GM12873 (cell line): ENCODE data around the gene PUS1.

ENCODE experiments used
- CTCF ChIP-seq: IDR thresholded peaks from 2 replicates; pipeline ENCODE4 v1.5.1; 2012; ENCODE audit warnings: low read depth, mild to moderate bottlenecking, moderate library complexity, low read length, control low read depth; ENCODE audit not compliant: insufficient read depth; ENCODE audit errors: missing control alignments

The PUS1 gene

DNA sequence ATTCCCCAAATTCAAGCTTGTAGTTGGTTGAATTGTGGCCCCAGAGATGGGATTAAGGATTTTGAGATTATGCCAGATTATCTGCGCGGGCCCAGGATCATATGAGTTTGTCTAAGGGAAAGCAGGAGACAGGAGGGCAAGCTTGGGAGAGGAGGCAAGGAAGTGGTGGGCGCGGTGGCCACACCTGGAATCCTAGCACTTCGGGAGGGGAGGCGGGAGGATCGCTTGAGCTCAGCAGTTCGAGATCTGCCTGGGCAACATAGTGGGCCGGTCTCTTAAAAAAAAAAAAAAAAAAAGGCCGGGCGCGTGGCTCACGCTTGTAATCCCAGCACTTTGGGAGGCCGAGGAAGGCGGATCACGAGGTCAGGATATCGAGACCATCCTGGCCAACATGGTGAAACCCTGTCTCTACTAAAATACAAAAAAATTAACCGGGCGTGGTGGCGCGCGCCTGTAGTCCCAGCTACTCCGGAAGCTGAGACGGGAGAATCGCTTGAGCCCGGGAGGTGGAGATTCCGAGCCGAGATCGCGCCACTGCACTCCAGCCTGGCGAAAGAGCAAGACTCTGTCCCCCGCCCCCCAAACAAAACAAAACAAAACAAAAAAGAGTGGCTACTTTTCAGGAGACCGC lies 881 bp upstream of the PUS1 start:
- TF ChIP-seq CTCF, result no peak

DNA sequence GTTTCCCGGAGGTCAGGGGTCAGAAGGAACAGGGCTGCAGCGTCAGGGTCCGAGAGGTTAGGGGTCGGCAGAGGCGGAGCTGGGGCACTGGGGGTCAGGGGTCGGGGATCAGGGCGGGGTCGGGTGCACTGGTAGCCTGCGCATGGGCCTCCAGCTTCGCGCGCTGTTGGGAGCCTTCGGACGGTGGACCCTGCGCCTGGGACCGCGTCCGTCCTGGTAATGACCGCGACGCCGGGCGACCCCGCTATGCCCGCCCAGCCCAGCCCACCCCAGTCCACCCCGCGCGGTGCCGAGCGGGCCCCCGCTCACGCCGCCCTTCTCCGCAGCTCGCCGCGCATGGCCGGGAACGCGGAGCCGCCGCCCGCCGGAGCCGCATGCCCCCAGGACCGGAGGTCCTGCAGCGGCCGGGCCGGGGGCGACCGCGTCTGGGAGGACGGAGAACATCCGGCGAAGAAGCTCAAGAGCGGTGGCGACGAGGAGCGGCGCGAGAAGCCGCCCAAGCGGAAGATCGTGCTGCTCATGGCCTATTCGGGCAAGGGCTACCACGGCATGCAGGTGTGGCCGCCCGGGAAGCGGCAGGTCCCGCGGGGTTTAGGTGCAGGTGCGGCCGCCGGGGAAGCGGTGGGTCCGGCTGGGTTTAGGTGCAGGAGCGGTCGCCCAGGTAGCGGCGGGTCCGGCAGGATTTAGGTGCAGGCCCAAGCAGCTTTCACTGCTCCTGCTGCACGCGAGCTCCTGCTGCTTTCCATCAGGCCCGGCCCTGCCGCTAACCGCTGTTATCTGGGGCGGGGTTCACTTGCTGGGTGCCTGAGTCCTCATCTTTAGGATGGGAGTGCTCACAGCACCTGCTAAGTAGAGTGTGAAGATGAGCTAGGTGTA lies 743 bp downstream of the PUS1 start:
- no peak for TF ChIP-seq CTCF

DNA sequence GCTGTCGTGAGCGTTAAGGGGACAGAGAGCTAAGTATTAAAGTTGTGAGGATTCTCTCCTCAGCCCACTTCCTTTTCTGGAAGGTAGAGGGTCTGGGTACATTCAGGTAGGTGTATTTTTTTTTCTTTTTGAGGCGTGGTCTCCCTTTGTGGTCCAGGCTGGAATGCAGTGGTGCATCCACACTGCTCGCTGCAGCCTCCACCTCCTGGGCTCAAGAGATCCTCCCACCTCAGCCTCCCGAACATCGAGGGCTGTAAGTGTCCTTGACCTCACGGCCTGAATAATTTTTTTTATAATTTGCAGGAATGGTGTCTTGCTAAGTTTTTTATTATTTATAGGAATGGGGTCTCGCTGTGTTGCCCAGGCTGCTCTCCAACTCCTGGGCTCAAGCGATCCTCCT lies 1.4 kb downstream of the PUS1 start:
- TF ChIP-seq CTCF, result no peak

DNA sequence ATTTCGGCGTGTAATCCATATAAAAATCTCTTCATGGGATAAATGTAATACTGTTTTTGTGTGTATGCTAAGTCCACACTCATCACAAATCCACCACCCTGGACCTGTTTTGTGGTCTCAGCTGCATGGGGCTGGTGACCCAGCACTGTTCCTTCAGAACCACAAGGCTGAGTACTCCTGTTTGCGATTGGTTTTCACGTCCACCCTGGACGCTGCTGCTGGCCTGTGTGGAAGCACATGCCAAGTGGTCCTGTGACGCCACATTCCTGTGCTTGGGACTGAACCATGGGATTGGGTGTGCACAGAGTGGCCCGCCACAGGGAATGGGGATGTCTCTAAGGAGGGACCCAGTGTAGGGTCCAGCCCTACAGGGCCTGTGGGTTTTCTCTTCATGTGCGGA lies 4.3 kb downstream of the PUS1 start:
- no peak for TF ChIP-seq CTCF

DNA sequence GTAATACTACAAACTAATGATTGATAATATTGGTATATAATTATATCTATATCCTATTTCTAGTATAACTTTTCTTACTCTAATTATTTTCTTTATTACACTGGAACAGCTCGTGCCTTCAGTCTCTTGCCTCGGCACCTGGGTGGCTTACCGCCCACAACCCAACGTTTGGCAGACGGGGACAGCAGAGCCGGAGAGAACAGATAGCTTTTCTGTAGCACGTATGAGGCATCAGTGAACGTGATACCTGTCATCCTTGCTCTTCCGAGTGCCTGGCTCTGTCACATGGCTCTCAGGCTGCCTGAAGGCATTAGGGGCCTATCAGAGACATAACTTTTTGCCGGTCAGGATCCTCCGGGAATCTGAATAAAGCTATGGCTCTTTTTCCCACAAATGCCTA lies 5.5 kb downstream of the PUS1 start:
- TF ChIP-seq CTCF, result no peak

GRCh38 chr12:131938082-131938481 lies 9.0 kb downstream of the PUS1 start:
- TF ChIP-seq CTCF, result no peak

- TF ChIP-seq CTCF, result no peak
Measured at GRCh38 chr12:131939007-131939406, 9.9 kb downstream of the PUS1 start.
